ENCODE results near the gene TFB1M.
A peak's percentile ranks its signal among the peaks of the same experiment; 100 is the strongest.
"Not testable (repeated sequence)": the region's sequence is repeated elsewhere in the genome, so short reads cannot be mapped to it uniquely, and the experiment has no call there.

TFB1M gene

DNA sequence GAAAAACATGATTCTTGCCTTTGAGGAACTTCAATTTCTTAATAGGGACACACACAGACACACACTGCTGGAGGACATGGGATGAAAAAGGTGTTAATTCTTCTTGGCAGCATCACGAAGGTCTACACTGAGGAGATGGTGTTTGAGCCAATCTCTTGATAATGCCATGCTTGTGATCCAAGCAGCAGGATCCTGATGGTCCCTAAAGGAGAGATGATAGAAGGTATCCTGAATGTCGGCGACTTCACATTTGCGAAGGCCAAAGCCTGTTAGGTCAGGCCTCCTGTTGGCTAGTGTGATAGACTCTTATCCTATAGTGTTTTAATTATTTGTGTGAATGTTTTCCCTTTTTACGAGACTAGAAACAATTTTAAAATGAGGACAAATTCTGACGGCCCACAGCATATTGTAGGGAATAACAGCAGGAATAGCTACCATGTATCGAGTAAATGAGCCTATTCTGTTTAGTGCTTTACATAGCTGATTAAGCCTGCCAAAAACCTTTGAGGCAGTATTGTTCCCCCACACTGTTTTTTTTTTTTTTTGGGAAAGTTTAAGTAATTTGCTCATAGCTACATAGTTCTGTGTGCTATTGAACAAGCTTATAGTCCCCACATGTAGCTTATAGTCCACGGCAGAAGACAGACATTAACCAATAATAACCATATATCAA, 15.3 kb upstream of the TFB1M start:
- DNase-seq, result no peak

DNA sequence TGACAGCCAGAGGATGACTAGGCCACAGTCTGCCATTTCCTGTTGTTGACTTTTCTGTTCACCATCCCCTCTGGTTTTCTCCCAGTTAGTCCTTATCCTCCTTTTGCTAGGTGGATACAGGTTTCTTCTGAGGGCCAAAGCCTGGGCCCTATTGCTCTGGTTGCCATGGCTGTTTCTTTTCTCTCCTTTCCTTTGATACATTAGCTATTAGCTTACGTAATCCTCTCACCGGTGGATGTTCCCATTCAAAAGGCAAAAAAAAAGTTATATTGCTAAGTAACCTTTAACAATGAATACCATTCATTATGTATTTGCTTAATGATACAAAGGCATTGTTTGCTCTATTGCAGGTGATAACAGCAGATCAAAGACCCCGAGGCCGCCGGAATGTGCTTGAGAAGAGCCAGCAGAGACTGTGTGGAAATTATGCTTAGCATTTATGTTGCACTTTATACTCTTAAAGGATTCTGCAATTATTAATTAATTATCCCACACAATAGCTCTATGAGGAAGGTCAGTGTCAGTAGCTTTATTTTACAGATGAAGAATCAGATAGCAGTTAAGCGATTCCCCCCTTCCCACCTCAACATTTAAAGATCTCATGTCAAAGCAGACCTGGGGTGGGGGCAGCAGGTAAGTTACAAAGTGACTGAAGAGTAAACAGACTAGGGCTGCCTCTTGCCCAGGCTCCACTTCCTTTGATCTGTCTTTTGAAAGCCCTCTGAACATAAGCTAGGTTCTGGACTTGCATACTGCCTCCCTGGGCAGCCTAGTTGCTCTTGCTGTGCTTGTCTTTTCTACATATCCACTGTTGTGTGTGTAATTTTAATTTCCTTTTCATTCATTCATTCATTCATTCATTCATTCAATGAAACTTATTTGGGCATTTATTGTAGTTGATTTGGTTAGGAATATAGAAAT, 14.5 kb upstream of the TFB1M start:
- peak; percentile 85 for DNase-seq

- DNase-seq, result no peak
Measured at GRCh38 chr6:155328074-155328538, 13.8 kb upstream of the TFB1M start.

DNA sequence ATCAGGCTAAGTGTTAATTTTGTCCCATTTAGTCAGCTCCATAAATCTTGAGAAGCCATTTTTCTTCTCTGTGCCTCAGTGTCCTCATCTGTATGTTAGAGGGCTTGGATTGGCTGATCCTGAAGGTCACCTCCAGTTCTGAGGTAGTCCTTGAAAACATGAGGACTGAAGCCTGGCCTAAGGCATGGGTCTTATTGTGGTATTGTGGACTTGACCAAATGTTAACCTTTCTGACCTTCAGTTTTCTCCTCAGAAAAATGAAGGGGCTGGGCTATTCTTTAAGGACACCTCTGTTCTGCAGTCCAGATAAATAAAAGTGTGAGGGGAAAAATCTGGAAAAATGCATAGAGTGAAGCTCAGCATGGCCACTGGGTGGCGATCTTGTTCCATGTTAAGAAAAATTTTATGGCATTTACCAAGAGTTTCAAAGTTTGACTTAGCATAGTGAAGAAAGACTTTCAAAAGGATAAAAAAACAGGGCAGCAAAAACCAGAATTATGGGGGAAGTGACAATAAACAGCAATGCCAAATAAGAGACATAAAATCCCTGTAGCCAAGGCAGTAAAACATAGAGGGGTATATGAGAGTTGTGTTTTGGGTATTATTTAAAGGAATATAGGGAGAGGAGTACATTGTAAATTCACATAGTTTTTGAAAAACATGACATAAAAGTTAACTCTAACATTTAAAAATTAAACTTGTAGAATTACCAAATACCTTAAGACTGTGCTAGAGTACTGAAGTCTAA, 13.2 kb upstream of the TFB1M start:
- DNase-seq, result peak; percentile 59

DNA sequence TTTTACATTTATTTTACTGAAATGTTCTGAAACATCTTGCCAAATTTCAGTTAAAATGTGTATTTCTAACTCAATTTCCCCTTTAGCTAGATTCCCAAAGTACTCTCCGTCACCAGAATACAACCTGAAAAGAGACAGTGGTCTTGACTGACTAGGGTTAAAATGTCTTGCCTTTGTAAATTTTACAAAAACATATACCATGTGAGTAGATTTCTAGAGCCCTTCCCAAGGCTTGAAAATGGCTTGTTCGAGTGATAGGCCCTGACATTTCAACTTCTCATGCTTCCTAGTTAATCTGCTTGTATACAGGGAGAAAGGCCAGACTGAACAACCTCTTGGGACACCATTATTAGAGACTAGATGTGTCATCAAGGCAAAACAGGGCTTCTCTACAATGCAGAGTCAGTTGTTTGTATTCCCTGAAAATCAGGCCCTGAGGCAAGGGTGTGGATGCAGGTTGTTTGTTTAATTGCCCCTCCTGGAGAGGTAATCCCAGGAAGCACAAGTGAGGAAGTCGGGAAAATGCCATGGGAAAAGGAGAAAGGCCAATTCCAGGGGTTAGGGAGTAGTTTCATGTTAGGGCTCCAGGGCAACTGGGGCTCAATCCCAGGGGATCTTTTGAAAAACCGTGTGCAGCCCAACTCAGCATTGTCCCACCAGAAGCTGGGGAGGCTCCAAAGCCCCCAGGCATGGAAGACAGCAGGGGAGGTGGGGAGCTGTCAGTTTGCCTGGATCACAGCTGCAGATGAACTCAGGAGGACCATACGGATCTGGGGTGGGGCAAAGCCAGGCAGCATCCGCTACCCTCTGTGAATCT, 11.6 kb upstream of the TFB1M start:
- DNase-seq, result peak; percentile 14

DNA sequence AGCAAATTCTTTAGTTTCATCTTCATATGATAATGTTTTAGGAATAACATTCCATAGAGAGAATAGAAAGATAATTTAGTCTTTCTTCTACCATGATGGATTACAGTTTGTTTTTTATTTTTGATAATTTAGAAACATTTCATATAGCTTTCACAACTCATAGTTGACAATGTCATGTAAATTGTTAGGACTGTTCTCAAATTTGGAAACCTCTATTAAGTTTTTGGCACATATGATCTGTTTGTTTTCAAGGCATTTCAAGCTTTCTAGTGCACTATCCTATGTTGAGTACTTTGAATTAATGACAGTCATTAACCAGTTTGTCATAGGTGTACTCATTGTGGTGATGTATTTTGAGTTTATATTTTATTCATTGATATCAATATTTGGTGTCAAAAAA, 10.7 kb upstream of the TFB1M start:
- DNase-seq, result no peak

DNA sequence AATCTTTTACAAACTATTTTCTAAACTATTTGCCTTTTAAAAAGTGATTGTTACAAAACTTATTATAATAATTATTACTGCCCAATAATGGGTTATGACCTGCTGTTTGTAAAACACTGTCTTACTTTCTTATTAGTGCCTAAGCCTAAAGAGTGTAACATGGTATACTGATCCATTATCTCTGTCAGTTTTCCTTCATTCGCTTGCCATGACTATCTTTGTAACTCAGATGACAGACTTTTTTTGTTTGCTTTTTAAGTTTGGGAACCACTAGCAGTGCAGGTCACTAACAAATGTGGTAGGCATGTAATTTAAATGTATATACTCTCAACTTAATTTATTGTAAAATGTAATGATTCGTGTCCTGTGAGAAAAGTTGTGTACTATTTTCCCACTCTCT, 9.9 kb upstream of the TFB1M start:
- no peak for DNase-seq

DNA sequence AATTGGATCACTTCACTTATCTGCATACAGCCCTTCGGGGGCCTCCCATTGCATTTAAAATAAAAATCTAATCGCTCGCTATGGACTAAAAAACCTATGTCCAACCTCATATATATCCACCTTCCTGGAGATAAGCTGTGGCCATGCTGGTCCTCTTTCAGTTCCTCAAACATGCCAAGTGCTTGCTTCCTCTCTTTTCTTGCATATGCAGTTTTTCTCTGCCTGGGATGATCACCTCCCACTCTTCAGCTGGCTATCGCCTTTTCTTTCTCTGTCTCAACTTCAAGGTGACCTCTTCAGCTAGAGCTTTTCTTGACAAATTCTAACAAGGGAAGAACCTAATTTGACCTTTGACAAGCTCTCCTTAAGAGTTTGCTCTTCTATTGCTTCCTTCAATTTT, 5.6 kb upstream of the TFB1M start:
- no peak for DNase-seq

DNA sequence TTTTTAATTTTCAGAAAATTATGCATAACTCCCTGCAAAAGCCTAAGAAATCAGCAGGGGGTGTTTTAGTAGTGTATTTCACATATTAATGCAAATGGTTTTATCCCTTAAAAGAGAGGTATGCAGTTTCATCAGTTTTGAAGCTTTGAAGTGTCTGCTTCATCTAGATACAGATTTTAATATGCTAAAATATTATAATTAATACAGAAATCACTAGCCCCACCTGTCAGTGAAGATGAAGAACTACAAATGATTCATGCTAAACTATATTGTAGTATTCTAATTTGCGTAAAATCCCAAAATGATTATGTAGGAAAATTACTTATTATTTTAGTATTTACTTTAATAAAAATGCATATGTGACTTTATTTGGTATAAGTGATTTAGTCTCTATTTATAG, 2.9 kb upstream of the TFB1M start:
- peak; percentile 35 for DNase-seq

DNA sequence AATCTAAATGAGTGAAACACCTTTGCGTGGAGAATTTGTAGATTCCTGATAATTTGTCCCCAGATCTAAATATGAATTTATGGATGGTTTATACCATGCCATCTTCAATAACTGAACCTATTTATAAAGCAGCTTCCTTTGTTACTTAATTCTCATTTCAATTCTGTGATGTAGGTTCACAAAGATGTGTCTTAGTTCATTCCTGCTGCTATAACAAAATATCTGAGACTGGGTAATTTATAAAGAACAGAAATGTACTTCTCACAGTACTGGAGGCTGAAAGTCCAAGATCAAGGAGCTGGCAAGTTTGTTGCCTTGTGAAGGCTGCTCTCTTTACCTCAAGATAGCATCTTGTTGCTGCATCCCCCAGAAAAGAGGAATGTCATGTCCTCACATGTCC, 2.1 kb upstream of the TFB1M start:
- no peak for DNase-seq

DNA sequence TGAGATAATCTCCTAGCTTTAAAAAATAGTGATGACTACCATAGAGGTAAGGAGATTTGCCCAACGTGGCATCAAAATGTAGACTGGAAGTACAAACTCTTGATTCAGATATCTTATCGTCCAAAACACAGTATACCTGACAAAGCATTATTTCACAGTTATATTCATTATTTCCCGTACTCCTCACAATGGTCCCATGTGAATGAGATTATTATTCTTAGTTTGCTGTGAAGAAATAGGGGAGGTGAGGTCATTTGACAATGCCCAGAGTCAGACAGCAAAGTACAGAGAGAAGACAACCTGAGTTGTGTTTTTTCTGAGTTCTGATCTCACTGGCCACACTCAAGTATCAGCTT, 1.2 kb upstream of the TFB1M start:
- DNase-seq, result no peak

DNA sequence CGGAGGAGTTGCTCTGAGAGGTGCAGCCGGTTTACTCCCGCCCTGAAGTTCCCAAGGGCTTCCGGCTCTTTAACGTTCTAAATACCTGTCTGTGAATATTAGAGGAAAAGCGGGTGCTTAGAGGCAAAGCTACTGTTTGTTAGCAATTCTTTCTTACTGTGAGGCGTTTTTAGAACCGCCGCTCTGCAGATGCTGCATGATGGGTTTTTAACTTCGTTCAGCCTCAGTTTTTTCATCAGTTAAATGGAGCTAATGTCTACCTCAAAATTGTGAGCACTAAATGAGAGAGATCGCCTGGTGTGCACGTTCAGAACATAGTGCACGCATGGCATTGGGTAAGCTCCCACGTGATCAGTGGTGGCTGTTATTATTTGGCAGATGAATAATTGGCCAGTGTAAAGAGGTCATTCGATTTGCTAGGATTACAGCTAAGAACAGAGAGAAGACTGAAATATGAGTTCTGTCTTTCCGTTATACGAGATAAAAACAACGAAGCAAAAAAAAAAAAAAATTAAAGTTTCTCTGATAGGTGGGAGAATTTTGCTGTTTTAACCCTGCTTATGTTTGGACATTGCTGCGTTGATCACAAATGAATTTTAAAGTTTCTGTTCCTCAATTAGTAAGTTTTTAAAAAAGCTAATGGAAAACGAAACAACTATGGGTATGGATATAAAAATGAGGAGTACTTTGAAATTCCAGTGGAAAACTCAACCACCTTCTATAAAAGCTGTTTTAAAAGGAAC, 660 bp upstream of the TFB1M start:
- peak; percentile 91 for DNase-seq

GRCh38 chr6:155313602-155314091, 637 bp downstream of the TFB1M start:
- peak; percentile 67 for DNase-seq

GRCh38 chr6:155312950-155313349, 1.3 kb downstream of the TFB1M start:
- DNase-seq, result not testable (repeated sequence)

DNA sequence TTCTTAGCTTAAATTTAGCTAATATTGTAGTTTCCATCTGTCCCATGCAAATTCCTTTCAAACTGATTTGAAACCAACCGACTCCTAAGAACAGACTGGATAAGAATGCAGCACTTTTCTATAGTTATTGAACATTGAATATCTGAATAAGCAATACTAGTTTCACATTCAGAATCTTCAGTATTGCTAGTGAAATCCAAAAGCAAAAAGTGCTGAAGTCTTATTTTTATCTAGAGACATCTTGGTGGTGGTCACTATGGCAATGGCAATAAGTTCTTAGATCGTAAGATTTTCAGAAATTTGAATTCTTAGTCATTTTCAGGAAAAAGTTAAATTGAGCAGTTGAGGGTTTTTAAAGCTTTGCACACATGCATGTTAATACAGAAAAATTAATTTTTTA, 2.7 kb downstream of the TFB1M start:
- DNase-seq, result no peak

- no peak for DNase-seq
Measured at GRCh38 chr6:155311086-155311485, 3.2 kb downstream of the TFB1M start.

- no peak for DNase-seq
Measured at GRCh38 chr6:155310596-155310995, 3.7 kb downstream of the TFB1M start.

- no peak for DNase-seq
Measured at GRCh38 chr6:155309150-155309549, 5.1 kb downstream of the TFB1M start.

DNA sequence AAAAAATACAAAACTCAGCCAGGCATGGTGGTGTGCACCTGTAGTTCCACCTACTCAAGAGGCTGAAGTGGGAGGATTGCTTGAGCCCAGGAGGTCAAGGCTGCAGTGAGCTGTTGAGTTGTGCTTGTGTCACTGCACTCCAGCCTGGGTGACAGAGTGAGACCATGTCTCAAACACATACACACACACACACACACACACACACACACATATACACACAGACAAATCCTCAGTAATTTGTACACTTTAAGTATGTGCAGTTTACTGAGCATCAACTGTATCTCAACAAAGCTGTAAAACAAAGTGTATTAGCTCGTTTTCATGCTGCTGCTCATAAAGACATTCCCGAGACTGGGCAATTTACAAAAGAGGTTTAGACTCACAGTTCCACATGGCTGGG, 7.3 kb downstream of the TFB1M start:
- no peak for DNase-seq

DNA sequence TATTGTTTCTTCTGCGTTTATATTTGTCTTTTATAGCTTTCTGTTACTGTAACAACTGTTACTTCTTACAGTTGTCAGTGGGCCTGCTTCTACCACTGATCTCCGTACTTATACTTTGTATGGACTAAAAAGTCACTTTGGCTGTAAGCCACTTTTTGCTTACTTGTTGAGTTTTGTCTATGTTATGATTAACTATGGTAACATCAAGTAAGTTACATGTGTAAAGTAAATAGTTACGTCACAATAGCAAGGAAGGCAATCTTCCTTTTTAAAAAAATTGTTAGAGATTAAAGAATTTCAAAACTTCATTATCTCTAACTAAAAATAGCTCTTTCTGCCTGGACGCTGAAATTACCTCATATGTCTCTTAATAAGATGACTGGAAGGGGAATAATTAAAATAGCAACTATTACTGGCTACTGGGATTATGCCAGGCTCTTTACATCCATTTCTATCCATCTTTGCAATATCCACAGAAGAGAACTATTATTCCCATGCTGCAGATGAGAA, 10.9 kb downstream of the TFB1M start:
- no peak for DNase-seq

DNA sequence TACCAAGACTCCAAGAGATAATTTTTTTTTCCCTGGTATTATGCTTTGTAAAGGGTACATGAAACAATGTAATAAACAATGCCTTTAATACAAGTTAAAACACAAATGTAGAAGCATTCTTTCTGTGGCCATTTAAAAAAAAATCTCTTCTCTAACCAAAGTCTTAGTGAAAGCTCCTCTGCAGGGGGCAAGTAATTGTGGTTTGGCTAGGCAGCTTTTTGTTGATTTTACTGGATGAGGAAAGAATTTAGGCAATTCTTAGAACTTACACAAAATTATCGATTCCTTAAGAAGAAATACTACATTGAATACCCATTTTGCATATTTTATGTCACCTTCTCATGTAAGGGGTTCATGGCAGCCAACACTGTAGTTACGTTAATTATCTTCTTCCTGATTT, 12.4 kb downstream of the TFB1M start:
- DNase-seq, result no peak

GRCh38 chr6:155297669-155298068, 16.6 kb downstream of the TFB1M start:
- DNase-seq, result no peak
